Immature natural killer cell (primary cell): ENCODE measurements around the gene PIK3CB. TPM values are rescaled to one million over a fixed set of nuclear protein-coding genes. Genes with fewer than 3 reads are reported as not detected.
"Not testable (repeated sequence)": the region's sequence is repeated elsewhere in the genome, so short reads cannot be mapped to it uniquely, and the experiment has no call there.

Source experiments
- DNase-seq, 3 donors: peaks; one replicate each; pipeline ENCODE4 v3.0.0; 2022; ENCODE audit warnings: mixed read lengths in 1 of 3
- H3K27ac Mint-ChIP-seq, 6 donors: one replicate each; pipeline ENCODE4 v1.8.0; 2020; ENCODE audit warnings: mixed read lengths in 6 of 6, mild to moderate bottlenecking in 5 of 6, inconsistent platforms in 4 of 6, moderate library complexity in 3 of 6
- H3K27me3 Mint-ChIP-seq, 3 donors: one replicate each; pipeline ENCODE4 v1.8.0; 2020 to 2021; ENCODE audit warnings: low read depth in 3 of 3, mild to moderate bottlenecking in 3 of 3, mixed read lengths in 3 of 3, moderate library complexity in 3 of 3, inconsistent platforms in 1 of 3
- H3K36me3 Mint-ChIP-seq, 3 donors: one replicate each; pipeline ENCODE4 v1.8.0; 2020; ENCODE audit warnings: mixed read lengths in 3 of 3, inconsistent platforms in 2 of 3, mild to moderate bottlenecking in 2 of 3
- H3K4me1 Mint-ChIP-seq, 2 donors: one replicate each; pipeline ENCODE4 v1.8.0; 2020; ENCODE audit warnings: inconsistent platforms in 2 of 2, mild to moderate bottlenecking in 2 of 2, mixed read lengths in 2 of 2, moderate library complexity in 1 of 2
- H3K4me3 Mint-ChIP-seq, 5 donors: one replicate each; pipeline ENCODE4 v1.8.0; 2020; ENCODE audit warnings: mild to moderate bottlenecking in 5 of 5, mixed read lengths in 5 of 5, inconsistent platforms in 3 of 5, moderate library complexity in 3 of 5
- H3K9me3 Mint-ChIP-seq, 6 donors: one replicate each; pipeline ENCODE4 v1.8.0; 2020; ENCODE audit warnings: mild to moderate bottlenecking in 6 of 6, mixed read lengths in 6 of 6, inconsistent platforms in 4 of 6, moderate library complexity in 3 of 6
- polyA plus RNA-seq, 3 donors: library from polyadenylated mRNA; unstranded; fragments of 300-500 nt; fragmentation: Illumina TruSeq; gene quantifications; one replicate each; pipeline ENCODE4 v1.2.3, GENCODE V29; 2021

PIK3CB gene
- polyA plus RNA-seq, 3 donors from 2014 or later, result 4.6 to 11.7 (median 4.8) TPM

GRCh38 chr3:138732456-138732855, 102.3 kb downstream of the PIK3CB start:
- no peaks in the 10 kb centered on the region for H3K9me3 Mint-ChIP-seq
- H3K27ac Mint-ChIP-seq, result peak overlapping the region in 4 of 6 donors; percentile 6 to 53 (median 22)
- H3K27me3 Mint-ChIP-seq, result no peaks in the 10 kb centered on the region
- H3K4me1 Mint-ChIP-seq, result peaks cover 8 to 11% of the 10 kb centered on the region in 2 donors
- peaks cover 9 to 15% (median 13%) of the 10 kb centered on the region in 3 donors for H3K36me3 Mint-ChIP-seq
- peak overlapping the region in 1 of 5 donors; percentile 34 for H3K4me3 Mint-ChIP-seq
- DNase-seq, result no peak

- Mint-ChIP-seq H3K9me3 (no peaks in the 10 kb centered on the region), H3K4me1 (peaks cover 3 to 6% of the 10 kb centered on the region in 2 donors), H3K4me3 (no peak overlapping the region)
Observed at GRCh38 chr3:138726946-138727730, 107.6 kb downstream of the PIK3CB start.

GRCh38 chr3:138726042-138726441, 108.7 kb downstream of the PIK3CB start:
- not testable (repeated sequence) for DNase-seq

More at GRCh38 chr3:138726946-138727730, 107.6 kb downstream of the PIK3CB start:
- no peak for DNase-seq
- H3K27ac Mint-ChIP-seq, result peak overlapping the region in 1 of 6 donors; percentile 42
- peaks cover 2 to 14% (median 9%) of the 10 kb centered on the region in 3 donors for H3K36me3 Mint-ChIP-seq
- no peaks in the 10 kb centered on the region for H3K27me3 Mint-ChIP-seq

GRCh38 chr3:138725116-138725515, 109.6 kb downstream of the PIK3CB start:
- Mint-ChIP-seq H3K4me3 (no peak overlapping the region), H3K36me3 (peaks cover 0 to 13% (median 7%) of the 10 kb centered on the region in 3 donors), H3K9me3 (peaks cover 0 to under 1% (median 0%) of the 10 kb centered on the region in 6 donors), H3K27me3 (peaks cover 0 to under 1% (median 0%) of the 10 kb centered on the region in 3 donors), H3K4me1 (peaks cover 0 to 2% of the 10 kb centered on the region in 2 donors), H3K27ac (no peak overlapping the region)
- no peak for DNase-seq

More at GRCh38 chr3:138726042-138726441, 108.7 kb downstream of the PIK3CB start:
- not testable (repeated sequence) for H3K4me1 Mint-ChIP-seq, H3K9me3 Mint-ChIP-seq, H3K27me3 Mint-ChIP-seq, H3K4me3 Mint-ChIP-seq, H3K27ac Mint-ChIP-seq
- H3K36me3 Mint-ChIP-seq, result peaks cover 0 to 14% (median 7%) of the 10 kb centered on the region in 3 donors

- H3K36me3 Mint-ChIP-seq, result peaks cover 0 to 11% (median 10%) of the 10 kb centered on the region in 3 donors
- peaks cover 0 to 3% (median 0%) of the 10 kb centered on the region in 6 donors for H3K9me3 Mint-ChIP-seq
- H3K4me3 Mint-ChIP-seq, result no peak overlapping the region
- H3K27me3 Mint-ChIP-seq, result peaks cover 0 to 2% (median 0%) of the 10 kb centered on the region in 3 donors
- H3K27ac Mint-ChIP-seq, result no peak overlapping the region
- DNase-seq, result no peak
- peaks cover 0 to 2% of the 10 kb centered on the region in 2 donors for H3K4me1 Mint-ChIP-seq
Observed at GRCh38 chr3:138724443-138724842, 110.3 kb downstream of the PIK3CB start.

GRCh38 chr3:138718849-138719248, 115.9 kb downstream of the PIK3CB start:
- DNase-seq, result no peak
- Mint-ChIP-seq H3K27ac (peak overlapping the region in 1 of 6 donors; percentile 12), H3K9me3 (peaks cover 0 to 3% (median 0%) of the 10 kb centered on the region in 6 donors), H3K4me3 (no peak overlapping the region), H3K27me3 (peaks cover 0 to 2% (median 0%) of the 10 kb centered on the region in 3 donors), H3K4me1 (no peaks in the 10 kb centered on the region), H3K36me3 (peaks cover 4 to 8% (median 6%) of the 10 kb centered on the region in 3 donors)

GRCh38 chr3:138717348-138717747, 117.4 kb downstream of the PIK3CB start:
- Mint-ChIP-seq H3K9me3 (peaks cover 0 to 3% (median 0%) of the 10 kb centered on the region in 6 donors), H3K4me3 (no peak overlapping the region), H3K4me1 (no peaks in the 10 kb centered on the region), H3K36me3 (peaks cover 6 to 10% (median 8%) of the 10 kb centered on the region in 3 donors), H3K27me3 (peaks cover 0 to 2% (median 0%) of the 10 kb centered on the region in 3 donors), H3K27ac (no peak overlapping the region)
- DNase-seq, result no peak

- Mint-ChIP-seq H3K4me3 (no peak overlapping the region), H3K27me3 (no peaks in the 10 kb centered on the region), H3K9me3 (no peaks in the 10 kb centered on the region), H3K36me3 (peaks cover 4 to 29% (median 10%) of the 10 kb centered on the region in 3 donors), H3K4me1 (no peaks in the 10 kb centered on the region), H3K27ac (no peak overlapping the region)
- no peak for DNase-seq
Observed at GRCh38 chr3:138712086-138712485, 122.6 kb downstream of the PIK3CB start.

GRCh38 chr3:138705675-138706074, 129.1 kb downstream of the PIK3CB start:
- Mint-ChIP-seq H3K4me1 (no peaks in the 10 kb centered on the region), H3K9me3 (no peaks in the 10 kb centered on the region), H3K4me3 (no peak overlapping the region), H3K27ac (no peak overlapping the region), H3K36me3 (peaks cover 4 to 27% (median 11%) of the 10 kb centered on the region in 3 donors), H3K27me3 (peaks cover 0 to 1% (median 0%) of the 10 kb centered on the region in 3 donors)
- DNase-seq, result no peak

- peaks cover 0 to 4% (median 0%) of the 10 kb centered on the region in 3 donors for H3K27me3 Mint-ChIP-seq
- H3K36me3 Mint-ChIP-seq, result peaks cover 3 to 5% (median 3%) of the 10 kb centered on the region in 3 donors
- no peaks in the 10 kb centered on the region for H3K9me3 Mint-ChIP-seq
- no peak overlapping the region for H3K4me3 Mint-ChIP-seq
- no peaks in the 10 kb centered on the region for H3K4me1 Mint-ChIP-seq
- no peak overlapping the region for H3K27ac Mint-ChIP-seq
- DNase-seq, result no peak
Observed at GRCh38 chr3:138696666-138697370, 137.9 kb downstream of the PIK3CB start.

- Mint-ChIP-seq H3K36me3 (peaks cover 3 to 5% (median 3%) of the 10 kb centered on the region in 3 donors), H3K9me3 (no peaks in the 10 kb centered on the region), H3K4me1 (no peaks in the 10 kb centered on the region), H3K27me3 (peaks cover 0 to 4% (median 0%) of the 10 kb centered on the region in 3 donors), H3K27ac (no peak overlapping the region), H3K4me3 (no peak overlapping the region)
- no peak for DNase-seq
Observed at GRCh38 chr3:138694287-138695007, 140.3 kb downstream of the PIK3CB start.

GRCh38 chr3:138692152-138692551, 142.6 kb downstream of the PIK3CB start:
- Mint-ChIP-seq H3K27me3 (peaks cover 0 to 4% (median under 1%) of the 10 kb centered on the region in 3 donors), H3K4me1 (peaks cover 20% of the 10 kb centered on the region in 2 donors), H3K9me3 (no peaks in the 10 kb centered on the region), H3K36me3 (peaks cover 0 to 3% (median 3%) of the 10 kb centered on the region in 3 donors), H3K27ac (no peak overlapping the region), H3K4me3 (no peak overlapping the region)
- DNase-seq, result no peak

- DNase-seq, result no peak
- Mint-ChIP-seq H3K27me3 (peaks cover 0 to 4% (median 3%) of the 10 kb centered on the region in 3 donors), H3K4me3 (no peak overlapping the region), H3K9me3 (no peaks in the 10 kb centered on the region), H3K27ac (peak overlapping the region in 1 of 6 donors; percentile 13), H3K36me3 (peaks cover 0 to 3% (median 3%) of the 10 kb centered on the region in 3 donors), H3K4me1 (peaks cover 28% of the 10 kb centered on the region in 2 donors)
Observed at GRCh38 chr3:138691351-138691750, 143.4 kb downstream of the PIK3CB start.
